Stimulated activated CD8-positive, alpha-beta memory T cell treated with anti-CD3 and anti-CD28 coated beads, Interleukin-15, amount 100 ng/mL, for 1 hour (primary cell): Measurements from ENCODE around the gene KDM4F.

Experiments
- DNase-seq: peaks from one replicate; pipeline ENCODE4 v3.0.0-alpha.2; 2020; ENCODE audit warnings: low read depth

Gene KDM4F

DNA sequence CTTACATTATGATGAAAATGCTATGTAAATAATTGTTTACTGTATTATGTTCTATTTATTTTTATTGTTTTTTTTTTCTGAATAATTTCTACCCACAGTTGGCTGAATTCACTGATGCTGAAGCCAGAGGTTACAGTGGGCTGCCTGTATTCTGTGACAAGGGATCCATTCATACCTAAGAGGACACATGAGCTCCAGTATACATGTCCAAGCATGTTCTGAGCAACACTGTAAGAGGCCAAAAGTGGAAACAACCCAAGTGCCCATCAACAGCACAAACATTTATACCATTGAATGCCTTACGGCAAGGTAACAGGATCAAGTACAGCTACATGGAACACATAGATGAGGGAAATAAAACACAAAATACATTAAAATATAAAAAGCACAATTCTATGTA is 16.1 kb downstream of the KDM4F start:
- DNase-seq = no peak

DNA sequence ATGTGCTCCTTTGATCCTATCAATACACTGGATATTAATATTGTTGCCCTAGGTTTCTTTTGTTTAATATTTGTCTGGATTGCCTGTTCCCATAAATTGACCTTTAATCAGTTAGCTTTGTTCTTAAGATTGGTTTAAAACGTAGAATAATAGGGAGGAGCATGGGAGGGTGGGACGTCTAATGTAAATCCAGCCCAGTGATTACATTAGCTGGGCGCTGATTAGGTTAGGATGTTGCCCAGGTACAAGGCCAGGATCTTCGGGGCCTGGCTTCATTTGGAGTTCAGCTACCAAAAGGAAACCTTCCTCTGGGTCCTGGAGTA is 17.5 kb downstream of the KDM4F start, which contains the start of gene SRSF8:
Gene SRSF8 (plus strand): TSS at position 204 of the 323 bp plus-strand sequence. CDS start 308 bp downstream, outside the sequence.
- DNase-seq = no peak

DNA sequence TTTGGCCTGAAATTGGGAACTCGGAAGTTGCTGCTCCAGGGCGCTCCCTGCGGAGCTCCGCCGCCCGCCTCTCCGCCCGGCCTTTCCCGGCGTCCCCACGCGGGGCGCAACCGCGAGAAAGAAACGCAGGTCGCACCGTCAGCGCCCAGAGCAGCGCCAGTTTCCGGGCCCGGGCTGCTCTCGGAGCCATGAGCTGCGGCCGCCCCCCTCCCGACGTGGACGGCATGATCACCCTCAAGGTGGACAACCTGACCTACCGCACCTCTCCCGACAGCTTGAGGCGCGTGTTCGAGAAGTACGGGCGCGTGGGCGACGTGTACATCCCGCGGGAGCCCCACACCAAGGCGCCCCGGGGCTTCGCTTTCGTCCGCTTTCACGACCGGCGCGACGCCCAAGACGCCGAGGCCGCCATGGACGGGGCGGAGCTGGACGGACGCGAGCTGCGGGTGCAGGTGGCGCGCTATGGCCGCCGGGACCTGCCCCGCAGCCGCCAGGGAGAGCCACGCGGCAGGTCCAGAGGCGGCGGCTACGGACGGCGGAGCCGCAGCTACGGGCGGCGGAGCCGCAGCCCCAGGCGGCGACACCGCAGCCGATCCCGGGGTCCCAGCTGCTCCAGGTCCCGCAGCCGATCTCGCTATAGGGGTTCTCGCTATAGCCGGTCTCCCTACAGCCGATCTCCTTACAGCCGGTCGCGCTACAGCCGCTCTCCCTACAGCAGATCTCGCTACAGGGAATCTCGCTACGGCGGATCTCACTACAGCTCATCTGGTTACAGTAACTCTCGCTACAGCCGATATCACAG is 18.0 kb downstream of the KDM4F start:
- peak; percentile 49 for DNase-seq

DNA sequence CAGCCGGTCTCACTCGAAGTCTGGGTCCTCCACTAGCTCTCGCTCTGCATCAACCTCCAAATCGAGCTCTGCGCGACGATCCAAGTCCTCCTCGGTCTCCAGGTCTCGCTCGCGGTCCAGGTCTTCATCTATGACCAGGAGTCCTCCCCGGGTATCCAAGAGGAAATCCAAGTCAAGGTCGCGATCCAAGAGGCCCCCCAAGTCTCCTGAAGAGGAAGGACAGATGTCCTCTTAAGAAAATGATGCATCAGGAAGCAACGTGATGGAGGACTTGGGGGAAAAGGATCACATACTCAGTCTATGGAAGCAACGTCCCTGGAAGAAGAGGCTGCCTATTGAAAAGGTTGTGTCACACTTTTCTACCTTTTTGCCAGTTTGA is 18.6 kb downstream of the KDM4F start:
- no peak for DNase-seq

DNA sequence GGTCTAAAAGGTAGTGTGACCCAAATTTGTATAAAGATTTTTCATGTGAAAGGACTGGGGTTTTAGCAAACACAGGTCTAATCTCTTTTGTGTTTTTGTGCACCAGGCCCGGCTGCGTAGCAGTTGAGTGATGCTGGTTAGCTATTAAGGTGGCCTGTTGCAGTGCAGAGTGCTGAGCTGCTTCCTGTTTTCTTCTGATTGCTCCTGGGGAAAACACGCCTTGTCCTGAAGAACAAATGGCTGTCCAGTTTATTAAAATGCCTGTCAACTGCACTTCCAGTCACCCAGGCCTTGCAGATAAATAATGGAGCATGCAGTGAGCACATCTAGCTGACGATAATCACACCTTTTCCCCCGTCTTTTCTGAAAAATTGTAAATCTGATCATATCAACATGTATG is 19.3 kb downstream of the KDM4F start:
- peak; percentile 24 for DNase-seq

DNA sequence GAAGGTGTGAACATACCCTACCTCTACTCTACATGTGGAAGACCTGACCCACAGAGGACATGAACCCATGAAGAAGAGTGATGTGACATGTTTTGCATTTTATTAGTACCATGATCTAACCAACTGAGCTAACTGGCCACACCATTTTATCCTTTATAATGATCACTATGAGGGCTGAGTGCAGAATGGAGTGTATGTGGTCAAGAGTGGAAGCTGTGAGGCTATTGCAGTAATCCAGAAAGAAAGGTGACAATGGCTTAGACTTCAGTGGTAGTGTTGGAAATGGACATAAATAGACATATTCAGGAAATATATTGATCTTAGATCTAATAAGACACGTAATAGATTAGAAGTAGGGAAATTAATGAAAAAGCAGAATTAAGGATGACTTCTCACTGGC is 21.2 kb downstream of the KDM4F start:
- DNase-seq = no peak

DNA sequence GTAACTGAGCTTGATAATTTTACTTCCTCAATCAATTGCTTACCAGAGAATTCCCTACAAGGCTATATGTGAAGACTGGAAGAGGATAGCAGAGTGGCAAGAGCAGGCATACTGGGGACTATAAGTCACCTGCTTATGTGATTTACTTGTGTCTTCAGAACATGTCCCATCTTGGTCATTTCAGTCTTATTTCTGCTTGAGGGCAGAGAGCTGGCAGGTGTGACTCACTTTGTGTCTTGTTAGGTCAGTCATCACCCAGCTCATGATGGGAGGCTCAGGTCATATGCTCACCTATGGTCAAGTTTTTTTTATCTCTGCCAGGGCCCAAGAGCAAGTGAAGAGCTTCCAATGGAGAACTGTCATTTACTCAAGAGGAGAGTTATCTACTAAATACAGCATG is 23.7 kb downstream of the KDM4F start:
- no peak for DNase-seq

DNA sequence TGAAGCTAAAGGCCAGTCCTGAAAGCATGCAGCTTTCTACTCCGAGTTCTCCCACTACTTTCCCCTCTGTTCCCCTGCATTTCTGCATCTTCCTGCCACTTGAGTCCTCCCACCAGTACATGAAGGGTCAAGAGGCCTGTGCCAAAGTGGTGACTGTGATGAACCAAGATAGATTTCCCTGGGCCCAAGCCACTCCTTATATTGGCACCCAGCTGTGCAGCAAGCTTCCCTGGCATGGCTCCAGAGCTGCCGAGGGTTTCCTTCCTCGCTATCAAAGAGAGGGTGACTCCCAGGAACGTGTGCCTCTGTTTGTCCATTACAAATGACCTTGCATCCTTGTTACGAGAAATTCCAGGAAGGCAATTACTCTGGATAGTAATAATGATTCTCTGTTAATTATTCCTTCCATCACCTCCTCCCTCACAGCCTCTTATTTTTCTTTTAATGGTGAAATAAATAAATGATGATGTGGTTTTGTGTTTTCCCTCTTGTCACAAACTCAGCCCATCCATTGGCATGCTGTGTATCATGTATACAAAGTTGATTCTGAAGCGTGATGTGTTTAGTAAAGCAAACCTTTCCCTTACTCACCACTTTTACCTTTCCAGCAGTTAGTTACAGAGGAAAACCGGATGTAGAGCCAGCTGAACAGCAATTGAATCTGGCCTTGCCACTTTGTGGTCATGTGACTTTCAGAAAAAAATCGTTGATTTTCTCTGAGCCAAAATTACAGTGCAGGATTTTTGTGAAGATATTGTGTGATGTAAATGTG is 25.8 kb downstream of the KDM4F start:
- no peak for DNase-seq

DNA sequence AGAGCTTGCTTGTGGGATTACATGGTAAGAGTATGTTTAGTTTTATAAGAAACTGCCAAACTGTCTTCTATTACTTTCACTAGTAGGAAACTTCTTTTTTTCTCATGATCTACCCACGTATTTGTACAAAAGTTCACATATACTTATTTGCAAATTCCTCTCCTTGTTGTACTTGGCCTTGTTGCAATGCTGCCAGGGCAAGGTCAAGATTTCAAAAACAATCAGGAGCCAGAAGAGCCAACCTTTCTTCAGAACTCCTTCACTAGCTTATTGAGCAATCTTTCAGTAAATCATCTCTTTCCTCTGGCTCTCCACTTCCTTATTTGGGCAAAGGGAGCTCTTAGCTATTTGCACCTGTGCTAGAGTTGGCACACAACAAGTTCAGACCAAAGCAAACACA is 27.2 kb downstream of the KDM4F start:
- DNase-seq = no peak

DNA sequence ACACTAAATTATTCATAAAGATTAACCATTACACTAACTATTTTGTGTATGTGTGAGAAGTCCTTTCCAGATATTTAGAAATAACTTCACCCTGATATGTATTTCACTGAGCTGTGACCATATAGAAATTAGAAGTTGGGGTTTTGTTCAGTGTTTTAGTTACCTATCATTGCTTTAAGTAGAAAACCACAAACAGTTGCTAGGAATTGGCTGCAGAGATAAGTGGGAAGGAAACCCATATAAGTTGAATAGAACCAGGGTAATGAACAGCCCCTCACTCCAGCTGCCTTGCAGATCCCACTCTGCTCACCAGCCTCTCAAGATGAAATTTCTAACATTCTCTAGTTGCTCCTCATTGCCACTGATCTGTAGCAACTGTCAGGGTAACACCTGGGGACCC is 27.8 kb downstream of the KDM4F start:
- DNase-seq = no peak

DNA sequence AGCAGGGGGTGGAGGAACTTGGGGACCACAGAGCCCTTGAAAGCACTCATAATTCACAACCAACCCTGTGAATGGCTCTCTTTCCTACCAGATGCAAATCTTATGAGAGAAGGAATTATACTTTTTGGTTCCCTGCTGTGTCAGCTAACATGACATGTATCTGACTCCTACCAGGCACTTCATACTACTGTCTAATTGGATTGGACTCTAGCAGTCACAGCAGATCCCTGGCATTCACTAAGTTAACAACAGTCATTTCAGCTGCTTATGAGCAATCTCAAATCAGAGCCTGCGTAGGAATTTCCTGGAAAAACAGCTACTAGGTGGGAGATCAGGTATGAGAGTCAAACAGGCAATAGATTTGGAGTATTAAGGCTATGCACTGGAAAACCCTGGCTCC is 29.3 kb downstream of the KDM4F start:
- DNase-seq = no peak

DNA sequence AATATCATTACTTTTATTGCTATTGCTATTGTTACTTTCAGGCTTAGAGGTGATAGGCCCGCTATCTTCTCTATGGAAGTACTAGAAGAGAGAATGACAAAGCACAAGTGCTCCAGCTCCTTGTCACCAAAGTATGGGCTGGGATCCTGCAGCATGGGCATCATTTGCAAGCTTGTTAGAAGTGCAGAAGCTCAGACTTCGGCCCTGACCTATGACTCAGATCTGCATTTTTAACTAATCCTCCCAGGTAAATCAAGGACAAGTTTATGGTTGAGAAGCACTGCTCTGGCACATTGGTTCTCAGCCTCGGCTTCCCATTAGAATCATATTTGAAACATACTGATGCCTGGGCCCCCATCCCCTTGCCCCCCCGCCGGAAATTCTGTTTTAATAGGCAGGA is 31.8 kb downstream of the KDM4F start:
- no peak for DNase-seq

DNA sequence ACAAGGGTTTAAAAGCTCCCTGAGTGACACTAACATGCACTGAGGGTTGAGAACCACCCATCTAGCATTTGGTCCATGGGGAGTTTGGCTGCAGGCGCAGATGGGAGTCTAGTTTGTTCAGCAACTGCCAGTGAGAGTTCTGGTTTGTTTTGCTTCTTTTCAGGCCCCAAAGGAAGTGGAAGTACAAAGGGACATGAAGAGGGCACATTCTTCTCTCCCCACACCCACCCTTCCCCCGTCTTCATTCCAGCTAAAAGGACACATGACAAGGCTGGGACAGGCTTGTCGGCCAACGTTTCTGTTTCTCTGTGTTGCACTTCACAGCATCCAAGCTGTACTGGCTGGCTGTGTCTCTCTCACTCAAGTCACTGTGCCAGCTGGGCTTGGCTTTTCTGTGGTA is 32.2 kb downstream of the KDM4F start:
- no peak for DNase-seq

DNA sequence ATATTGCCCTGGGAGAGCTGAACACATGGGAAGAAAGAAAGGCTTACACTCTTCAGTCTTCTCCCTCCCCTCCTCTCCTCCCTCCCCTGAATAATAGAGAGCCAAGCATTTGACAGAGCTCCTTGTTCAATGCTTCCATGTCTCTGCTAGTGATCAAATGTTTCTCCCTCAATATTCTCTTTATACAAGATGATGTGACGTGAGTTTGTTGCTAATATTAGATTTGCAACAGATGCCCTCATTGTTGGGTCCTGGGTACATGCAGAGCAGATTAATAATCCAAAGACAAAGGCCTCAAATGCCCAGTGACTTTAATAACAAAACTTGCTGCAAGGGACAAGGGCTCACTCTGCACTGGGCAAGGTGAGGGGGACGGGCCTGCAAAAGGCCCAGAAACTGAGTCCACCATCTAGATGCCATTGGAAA is 33.4 kb downstream of the KDM4F start:
- no peak for DNase-seq

DNA sequence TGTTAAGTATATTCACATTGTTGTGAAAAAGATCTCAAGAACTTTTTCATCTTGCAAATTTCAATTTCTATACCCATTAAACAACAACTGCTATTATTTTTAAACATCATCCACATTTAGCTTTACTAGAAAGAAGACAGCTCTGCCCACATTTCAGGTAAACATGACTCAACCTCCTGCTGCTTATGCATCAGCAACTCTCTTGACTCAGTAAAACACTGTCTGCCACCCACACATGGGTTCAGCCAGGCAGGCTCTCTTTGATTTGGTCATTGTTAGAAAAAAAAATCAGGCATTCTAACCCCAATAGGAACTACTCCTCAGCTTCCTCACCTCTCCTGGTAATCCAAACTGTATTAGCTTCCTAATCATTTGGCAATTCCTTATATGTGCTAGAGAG is 35.3 kb downstream of the KDM4F start:
- DNase-seq = no peak

DNA sequence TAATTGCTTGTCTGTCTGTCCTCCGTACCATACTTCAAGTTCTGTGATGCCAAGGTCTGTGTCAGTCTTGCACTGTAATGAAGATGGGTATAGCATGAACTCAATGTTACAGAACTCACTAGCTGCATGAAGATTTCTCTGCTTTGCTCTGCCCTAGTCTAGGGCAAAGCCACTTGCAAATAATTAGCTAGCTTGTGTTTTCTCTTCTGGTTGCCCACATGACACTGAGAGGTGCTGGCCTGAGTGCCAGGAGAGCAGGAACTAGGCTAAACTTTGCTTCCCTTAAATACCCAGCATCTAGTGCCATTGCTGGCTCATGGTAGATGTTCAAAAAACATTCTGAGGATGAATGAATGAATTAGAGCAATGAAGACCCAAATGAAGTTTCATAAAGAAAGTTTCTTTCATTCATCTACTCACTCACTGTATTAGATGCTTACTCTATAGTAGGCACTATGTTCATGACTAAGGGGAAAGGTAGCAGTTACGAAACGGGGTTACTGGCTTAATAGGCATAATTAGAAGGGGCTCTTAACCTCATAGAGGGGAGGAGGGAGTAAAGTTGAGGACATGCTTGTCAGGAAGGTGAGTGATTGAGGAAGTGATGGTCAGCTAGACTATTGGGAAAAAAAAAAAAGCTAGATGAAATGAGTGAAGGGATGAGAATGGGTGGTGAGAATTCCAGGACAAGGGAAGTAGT is 36.0 kb downstream of the KDM4F start:
- no peak for DNase-seq

DNA sequence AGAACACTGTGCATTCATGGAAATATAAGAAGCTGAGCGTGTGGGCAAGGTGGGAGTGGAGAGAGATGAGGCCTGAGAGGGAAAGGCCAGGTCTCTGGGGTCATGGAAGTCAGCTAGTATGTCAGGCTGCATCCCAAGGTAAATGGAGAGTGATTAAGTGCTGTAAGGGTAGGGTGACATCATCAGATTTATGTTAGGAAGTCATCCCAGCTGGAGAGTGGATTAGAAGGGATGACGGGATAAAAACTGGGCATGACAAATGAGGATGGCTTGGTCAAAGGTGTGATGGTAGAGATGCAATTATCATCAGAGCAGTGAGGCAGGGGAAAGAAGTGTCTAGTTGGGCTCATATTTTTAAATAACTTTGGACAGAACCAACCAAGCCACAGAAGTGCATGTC is 36.9 kb downstream of the KDM4F start:
- no peak for DNase-seq

DNA sequence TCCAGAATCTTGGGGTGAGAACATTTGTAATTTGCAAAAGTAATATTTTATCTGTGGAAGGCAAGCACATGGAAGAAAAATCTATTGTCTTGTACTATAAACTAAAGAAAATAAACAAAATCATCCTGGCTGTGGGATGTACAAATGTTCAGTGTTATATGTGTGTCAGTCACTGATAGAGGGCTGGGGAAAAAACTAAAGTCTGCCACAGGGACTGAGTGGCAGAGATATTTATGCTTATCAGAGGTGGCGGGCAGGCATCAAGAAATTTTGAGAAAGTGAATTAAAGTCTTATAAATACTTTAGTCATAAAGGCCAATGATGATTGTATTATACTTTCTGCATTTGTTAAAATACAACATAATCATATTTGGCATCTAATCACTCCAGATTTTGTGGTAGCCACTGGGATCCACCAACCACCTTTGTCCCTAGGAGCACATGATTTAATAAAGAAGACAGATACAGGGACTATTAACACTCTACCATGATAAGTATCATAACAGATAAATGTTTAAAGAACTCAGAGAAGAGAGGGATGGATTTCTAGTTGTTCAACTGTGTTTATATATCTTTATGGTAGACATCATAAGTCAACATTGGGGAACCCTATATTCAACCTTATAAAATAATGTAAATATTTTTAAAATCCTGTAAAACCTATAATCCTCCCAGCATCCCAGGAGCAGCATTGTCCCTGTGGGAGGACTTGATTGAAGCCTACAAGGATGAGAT is 37.8 kb downstream of the KDM4F start:
- no peak for DNase-seq

DNA sequence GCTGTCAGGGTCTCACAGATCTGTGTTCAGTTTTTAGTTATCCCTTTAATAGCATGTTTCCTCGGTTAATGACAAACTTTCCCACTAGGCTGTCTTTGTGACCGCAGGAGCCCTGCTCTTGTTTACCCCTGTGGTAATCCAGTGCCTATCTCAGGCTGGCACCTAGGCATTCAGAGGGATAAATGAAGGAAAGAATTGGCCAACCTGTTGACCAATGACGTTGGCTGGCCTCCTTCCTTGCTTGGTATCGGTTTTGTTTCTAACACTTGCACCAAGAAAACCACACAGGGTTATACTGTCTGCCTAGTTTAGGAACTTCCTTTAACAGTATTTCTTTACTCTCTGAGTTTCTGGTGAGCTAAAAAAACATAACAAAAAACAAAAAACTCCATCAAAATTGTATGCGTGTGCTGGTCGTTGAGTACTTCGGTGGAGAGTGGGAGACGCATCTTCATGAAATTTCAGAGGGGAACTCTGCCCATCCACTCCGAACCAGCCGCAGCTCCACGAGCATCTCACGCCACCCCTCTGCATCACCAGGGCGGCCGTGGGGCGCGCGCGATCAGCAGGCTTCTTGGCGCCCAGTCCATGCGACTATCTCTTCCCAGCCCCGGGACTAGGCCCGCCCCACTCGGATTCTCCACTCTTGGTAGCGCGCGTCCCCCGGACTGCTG is 39.9 kb downstream of the KDM4F start:
- DNase-seq = no peak

DNA sequence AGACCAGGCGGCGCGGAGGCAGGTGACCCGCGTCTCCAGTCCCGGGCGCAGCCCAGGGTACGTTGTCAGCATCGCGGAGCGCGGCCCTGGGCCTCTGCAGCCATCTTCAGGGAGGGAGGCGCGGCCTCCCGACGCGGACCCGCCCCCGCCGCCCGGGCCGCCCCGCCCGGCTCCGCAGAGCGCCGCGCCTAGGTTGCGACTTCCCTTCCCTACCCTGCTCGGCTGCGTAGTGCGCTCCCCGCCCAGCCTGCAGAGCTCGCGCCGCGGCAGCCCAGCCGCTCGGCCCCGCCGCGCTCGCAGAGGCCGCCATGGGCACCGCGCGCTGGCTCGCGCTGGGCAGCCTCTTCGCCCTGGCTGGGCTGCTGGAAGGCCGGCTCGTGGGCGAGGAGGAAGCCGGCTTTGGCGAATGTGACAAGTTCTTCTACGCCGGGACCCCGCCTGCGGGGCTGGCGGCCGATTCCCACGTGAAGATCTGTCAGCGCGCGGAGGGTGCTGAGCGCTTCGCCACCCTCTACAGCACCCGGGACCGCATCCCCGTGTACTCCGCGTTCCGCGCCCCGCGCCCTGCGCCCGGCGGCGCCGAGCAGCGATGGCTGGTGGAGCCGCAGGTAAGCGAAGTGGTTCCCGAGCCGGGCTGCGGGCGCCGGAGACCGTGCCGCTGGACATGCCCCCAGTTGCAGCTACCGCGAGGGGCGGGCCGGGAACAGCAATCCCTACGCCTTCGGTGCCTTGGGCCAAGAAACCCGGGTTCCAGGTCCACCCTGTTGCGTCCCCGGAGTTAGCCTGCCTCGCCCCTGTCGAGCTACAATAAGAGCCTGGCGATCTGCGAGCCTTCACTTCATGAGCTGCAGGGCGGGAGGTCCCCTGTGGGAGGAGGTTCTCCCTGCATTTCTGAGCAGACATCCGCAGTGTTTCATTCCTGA is 40.7 kb downstream of the KDM4F start, which contains the start of gene ENDOD1:
Gene ENDOD1 (plus strand): TSS at position 227 of the 923 bp plus-strand sequence. CDS start 82 bp downstream, at position 309.
- DNase-seq = peak; percentile 62
